Activated gamma-delta T cell treated with anti-CD3 and anti-CD28 coated beads, Interleukin-2, amount 50 U/mL, for 16 hours (primary cell): ENCODE data around the gene ACADVL.

ENCODE experiments used
- DNase-seq: peaks from one replicate; pipeline ENCODE4 v3.0.0-alpha.2; 2020; ENCODE audit warnings: low read depth

ACADVL gene

DNA sequence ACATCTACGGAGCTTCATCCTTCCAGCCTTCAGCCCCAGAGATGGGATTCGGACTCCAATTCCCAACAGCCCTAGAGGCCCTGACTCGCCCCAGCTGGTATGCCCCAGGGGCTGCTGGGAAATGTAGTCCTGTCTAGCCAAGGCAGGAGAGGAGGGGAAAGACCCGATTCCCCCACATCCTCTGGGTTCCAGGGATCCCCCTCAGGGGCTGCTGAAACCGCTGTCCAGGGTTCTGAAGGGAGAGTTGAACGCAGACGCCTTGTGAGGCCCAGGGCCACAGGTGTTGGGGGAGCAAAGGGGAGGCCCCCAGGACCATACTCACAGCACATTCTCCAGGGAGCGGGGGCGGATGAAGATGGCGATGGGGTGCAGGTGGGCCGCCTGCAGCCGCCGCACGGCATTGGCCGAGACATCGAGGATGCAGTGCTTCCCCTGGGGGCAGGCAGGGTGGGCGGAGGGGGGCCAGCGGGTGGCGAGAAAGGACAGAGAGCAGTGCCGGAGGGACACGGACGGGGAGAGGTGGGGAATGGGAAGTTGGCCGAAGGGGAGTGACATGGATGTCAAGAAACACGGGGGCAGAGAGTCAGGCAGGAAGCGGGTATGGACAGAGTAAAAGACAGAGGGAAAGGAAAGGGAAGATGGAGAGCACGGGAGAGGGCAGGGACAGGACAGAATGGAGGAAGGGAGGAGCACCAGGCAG, 28.0 kb upstream of the ACADVL start:
- no peak for DNase-seq

GRCh38 chr17:7192271-7192937, 27.3 kb upstream of the ACADVL start:
- DNase-seq = no peak

DNA sequence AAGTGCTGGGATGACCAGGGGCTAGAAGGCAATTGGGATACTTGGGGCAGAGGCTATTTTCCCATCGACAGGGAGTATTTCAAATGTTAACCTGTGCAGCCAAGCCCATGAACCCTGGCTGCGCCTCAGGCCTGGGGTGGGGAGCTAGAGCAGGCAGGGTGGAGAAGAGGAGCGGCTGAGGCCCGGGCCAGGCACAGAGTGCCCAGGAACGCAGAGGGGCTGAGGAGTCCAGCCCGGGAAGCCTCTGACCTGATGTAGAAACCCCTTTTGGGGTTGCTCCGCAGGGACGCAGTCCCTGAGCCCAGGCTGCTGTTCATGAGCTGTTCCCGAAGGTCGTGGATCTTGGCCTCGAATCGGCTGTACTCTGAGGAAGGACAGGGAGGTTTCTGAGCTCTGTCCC, 23.8 kb upstream of the ACADVL start:
- DNase-seq = no peak

DNA sequence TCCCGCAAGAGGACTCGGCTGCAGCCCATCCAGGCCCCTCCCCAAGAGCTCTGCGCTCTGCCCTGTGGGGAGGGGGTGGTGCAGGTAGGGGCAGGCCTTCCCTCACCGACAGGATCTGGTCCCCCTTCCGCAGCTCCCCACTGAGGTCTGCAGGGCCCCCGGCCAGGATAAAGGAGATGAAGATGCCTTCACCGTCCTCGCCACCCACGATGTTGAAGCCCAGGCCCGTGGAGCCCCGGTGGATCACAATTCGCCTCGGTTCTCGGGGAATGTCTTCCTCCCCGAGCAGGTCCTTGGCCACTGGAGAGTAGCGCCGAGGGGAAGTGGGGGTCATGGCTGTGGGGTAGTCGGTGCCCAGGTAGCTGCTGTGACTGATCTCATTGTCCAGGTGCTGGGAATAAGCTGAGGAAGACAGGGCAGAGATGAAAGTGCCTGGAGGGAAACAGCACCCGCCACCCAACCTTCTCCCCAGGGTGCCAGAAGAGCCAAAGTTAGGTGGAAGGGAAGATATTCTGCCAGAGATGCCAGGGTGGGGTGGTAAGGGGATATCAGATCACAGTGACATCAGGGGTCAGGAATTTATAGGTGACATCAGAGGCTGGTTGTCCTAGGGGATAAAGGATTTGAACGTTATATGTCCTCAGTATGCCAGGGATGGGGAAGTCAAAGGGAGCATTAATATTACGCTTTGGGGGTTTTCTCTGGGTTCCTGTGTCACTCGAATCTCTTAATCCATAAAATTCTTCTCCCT, 22.9 kb upstream of the ACADVL start:
- no peak for DNase-seq

- no peak for DNase-seq
These were observed 16.3 kb upstream of the ACADVL start for GRCh38 chr17:7203391-7203790.

- no peak for DNase-seq
These were observed 15.4 kb upstream of the ACADVL start for GRCh38 chr17:7204336-7204735.

GRCh38 chr17:7204828-7205461, 14.8 kb upstream of the ACADVL start:
- peak; percentile 92 for DNase-seq

DNA sequence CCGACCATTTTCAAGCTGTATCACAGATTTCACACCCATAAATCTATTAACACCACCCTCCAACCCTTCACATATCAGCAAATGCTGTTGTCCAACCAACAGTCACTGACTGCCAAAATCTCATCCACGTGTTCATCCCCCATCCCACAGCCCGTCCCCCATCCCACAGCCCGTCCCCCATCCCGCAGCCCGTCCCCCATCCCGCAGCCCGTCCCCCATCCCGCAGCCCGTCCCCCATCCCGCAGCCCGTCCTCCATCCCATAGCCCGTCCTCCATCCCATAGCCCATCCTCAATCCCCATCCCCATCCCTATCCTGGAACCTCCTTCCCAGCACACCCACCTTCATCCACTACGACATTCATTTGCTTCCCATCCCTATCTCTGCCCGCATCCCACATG, 14.2 kb upstream of the ACADVL start:
- no peak for DNase-seq

DNA sequence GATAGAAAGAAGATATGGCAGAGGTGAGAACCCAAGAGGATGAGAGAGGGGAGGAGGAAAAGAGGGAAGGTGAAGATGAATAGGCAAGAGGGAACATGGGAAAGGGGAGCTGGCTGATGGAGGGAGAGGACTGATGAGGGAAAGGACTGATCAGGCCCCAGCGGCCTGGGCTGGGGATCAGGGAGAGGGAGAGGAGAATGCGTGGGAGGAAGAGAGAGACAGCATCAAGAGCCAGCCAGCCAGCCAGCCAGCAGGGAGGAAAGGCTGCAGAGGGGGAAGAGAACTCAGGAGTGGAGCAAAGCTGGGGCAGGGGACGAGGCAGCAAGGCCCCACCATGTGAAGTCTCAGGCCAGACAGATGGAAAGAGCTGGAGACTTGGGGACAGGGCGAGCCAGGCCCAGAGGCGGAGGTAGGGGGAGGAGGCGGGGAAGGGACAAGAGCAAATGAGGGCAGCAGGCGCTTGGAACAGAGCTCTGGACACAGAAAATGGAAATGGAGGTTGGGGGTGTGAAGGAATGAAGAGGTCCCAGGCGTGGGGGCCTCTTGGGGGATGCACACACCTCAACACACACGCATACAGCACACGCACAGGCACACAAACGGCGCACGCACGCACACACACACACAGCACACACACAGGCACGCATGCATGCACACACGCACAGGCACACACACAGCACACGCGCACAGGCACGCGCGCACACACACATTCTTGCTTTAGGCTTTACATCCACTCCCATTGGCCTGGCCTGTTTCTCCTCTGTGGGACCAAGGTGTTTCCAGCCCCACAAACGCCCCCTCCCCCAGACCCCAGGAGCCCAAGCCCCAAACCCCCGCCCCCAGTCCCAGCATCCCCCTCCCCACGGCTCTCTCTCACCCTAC, 12.4 kb upstream of the ACADVL start:
- DNase-seq = no peak

DNA sequence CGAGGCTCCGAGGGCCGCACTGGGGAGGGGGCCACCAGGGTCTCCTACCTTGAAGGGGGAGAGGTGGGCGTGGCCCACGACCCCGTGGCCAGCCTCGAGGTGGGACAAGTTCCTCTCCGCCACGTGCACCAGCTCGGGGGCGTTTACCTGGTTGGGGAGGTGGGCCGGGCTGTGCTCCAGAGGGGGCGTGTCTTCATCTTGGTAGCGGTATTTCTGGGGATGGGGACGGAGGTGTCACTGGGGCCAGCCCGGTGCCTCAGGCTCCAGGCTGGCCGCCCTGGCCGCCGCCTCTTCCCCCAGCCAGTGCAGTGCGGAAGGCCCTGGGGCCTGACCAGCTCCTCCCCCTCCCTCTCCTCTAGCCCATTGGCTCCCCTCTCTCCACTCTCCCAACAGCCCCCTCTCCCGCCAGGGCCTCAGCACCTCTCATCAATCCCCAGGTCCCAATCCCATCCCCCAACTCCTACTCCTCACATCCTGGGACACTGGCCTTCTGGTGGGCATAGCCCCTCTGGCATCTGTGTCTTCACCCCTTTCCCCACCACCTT, 11.6 kb upstream of the ACADVL start:
- DNase-seq = no peak

GRCh38 chr17:7208754-7209460, 10.8 kb upstream of the ACADVL start:
- DNase-seq = no peak

DNA sequence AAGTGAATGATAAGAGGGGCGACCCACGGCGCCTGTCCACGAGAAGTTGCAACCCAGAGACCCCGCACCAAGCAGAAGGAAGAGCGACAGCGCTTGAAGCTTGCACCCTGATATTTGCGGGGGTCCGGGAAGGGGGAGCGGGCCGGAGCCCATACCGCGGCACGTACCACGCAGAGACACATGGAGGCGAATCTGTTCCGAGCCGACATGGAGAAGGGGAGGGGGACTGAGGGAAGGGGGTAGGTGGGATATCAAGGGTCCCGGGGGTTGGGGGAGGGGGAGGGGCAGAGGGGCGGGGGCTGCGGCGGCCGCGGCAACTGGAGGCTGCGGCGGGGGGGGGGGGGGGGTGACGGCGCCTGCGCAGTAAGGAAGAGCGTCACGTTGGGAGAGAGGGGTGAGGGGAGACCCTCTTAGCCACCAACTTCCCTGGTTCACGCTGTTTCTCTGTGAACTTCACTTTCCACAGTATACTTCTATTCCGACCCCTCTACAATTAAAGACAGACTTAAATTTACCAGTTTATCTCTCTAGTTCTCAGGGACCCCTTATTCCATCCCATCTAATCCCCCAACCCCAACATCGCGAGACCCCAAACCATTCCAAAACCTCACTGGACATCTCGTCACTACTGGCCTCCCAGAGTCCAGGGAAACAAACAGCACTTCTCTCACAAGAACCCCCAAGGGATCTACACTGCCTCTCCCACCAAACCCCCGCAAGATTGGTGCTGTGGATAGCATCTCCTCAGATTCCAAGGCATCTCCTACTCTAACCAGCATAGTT, 8.1 kb upstream of the ACADVL start:
- no peak for DNase-seq

GRCh38 chr17:7213895-7214299, 5.8 kb upstream of the ACADVL start:
- DNase-seq = no peak

DNA sequence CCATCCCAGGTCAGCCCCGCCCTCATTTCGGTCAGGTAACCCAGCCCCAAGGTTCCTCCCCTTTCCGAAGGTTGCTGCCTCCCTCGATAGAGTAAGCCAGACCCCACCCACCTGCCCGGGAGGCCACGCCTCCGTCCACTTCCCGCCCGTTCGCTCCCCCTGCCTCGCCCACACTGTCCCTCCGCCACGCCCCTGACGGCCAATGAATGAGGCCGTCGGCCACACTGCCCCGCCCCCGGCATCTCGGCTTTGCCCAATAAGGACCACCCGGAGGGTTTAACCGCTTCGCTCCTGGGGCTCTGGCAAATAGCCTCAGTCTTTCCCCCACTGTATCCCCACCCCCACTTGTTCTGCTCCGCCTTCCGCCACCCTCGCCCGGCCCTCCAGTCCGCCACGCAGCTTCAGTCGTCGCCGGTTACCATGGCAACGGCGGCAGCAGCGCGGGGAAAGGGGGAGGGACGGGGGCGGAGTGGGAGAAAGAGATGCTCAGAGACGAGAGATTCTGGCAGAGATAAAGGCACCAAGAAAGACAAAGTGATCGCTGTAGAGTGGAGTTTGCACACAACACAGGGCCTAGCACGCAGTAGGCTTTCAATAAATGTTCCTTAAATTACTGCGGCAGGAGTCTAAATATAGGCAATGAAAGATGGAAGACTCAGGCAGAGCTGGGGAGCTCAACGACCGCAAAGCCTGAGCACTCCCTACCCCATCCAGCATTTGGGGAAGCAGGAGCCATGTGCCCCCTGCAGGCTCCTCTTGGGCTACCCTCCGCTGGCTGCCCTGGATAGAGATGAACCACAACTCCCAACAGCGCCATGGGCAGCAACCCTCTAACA, 5.2 kb upstream of the ACADVL start:
- DNase-seq = peak; percentile 99

GRCh38 chr17:7215136-7215638, 4.6 kb upstream of the ACADVL start:
- no peak for DNase-seq

DNA sequence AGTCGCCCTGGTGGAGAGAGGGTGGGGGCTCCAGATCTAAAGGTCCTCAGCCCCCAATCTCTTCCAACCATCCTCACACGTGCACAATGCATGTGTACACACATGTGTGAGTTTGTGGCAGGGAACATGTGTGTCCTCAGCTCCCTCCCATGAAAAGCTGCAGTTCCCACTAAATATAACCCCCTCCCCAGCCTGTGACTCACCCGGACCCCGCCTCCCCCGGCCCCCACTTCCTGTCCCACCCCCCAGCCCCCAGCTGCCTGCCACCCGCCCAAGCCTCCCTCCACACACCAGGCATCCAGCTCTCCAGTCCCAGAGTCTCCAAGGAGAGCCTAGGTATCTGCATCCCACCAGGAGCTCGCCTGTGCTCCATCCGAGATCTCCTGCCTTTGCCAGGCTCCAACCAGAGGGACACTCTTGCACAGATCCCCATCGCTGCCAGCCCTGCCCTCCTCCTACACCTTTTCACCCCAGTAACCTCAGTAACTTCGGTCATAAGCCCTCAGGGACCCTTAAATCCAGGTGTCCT, 4.0 kb upstream of the ACADVL start:
- no peak for DNase-seq

DNA sequence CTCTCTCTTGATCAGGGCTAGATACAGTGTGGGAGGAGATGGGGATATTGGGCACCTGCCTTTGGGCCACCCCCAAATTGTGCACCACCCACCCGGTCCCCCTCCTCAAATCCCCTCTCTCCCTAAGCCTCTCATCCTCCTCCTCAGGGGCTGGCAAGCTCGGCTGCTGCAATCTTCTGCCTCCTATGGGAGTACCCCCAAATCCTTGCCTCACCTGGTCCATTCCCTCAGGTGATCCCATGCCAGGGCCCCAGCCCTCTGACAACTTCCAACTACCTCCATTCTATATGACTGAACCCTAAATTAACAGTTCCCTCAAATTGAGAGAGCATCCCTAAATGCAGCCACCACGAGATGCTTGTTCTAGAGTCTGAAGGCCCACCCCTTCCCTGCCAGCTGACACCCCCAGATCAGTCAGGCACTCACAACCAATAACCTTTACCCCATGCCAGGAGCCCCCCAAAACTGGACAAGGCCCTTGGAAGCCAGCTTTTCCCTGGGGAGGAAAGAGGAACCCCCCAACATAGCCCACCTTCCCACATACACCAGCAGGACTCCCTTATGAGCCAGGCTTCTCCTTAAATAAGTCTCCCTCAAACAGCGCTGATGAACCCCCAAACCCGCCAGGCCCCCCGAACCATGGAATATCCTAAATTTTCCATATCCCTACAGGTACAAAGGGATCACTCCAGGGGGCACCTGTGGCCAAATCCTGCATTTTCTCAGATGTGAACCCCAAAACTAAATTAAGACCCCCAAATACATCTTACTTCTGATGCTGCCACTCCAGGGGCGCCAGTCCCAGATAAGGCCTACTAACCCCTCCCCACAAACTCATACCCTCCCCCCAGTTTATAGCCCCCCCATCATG, 3.3 kb upstream of the ACADVL start:
- DNase-seq = no peak
